ENCODE measurements around the gene MEF2C.

MEF2C gene

GRCh38 chr5:88683506-88684135 is 199.4 kb downstream of the MEF2C start:
- TF ChIP-seq, protein P1, sequence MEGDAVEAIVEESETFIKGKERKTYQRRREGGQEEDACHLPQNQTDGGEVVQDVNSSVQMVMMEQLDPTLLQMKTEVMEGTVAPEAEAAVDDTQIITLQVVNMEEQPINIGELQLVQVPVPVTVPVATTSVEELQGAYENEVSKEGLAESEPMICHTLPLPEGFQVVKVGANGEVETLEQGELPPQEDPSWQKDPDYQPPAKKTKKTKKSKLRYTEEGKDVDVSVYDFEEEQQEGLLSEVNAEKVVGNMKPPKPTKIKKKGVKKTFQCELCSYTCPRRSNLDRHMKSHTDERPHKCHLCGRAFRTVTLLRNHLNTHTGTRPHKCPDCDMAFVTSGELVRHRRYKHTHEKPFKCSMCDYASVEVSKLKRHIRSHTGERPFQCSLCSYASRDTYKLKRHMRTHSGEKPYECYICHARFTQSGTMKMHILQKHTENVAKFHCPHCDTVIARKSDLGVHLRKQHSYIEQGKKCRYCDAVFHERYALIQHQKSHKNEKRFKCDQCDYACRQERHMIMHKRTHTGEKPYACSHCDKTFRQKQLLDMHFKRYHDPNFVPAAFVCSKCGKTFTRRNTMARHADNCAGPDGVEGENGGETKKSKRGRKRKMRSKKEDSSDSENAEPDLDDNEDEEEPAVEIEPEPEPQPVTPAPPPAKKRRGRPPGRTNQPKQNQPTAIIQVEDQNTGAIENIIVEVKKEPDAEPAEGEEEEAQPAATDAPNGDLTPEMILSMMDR (conservative IDR thresholded peaks at IDR 0.05; ENCODE audit: low read depth) = no peak
- ChIA-PET POLR2A (ENCODE audit: low non-redundant PET) (no interaction called here), CTCF (interaction anchor here (0.7 to 1.1 kb wide), 2 partner anchors 25 to 902 kb away, joined by 3 to 4 read pairs; no protein-coding TSS in a partner anchor)
- H3K27ac ChIP-seq = no peak overlapping the region
- DNase-seq (ENCODE audit: low spot score) = no peak

GRCh38 chr5:88682881-88683361 is 200.1 kb downstream of the MEF2C start:
- CTCF ChIA-PET = interaction anchor here (0.8 kb wide), 1 partner anchor 8 kb away, joined by 3 read pairs; no protein-coding TSS in a partner anchor
- DNase-seq (ENCODE audit: low spot score) = no peak
- TF ChIP-seq, protein P1 (conservative IDR thresholded peaks at IDR 0.05; ENCODE audit: low read depth) = no peak
- POLR2A ChIA-PET (ENCODE audit: low non-redundant PET) = no interaction called here
- H3K27ac ChIP-seq = no peak overlapping the region

GRCh38 chr5:88682131-88682530 is 200.9 kb downstream of the MEF2C start:
- TF ChIP-seq, protein P1 (conservative IDR thresholded peaks at IDR 0.05; ENCODE audit: low read depth) = no peak
- H3K27ac ChIP-seq = no peak overlapping the region
- ChIA-PET CTCF (interaction anchor here (0.8 to 1.3 kb wide), 2 partner anchors 9 to 901 kb away, joined by 3 to 4 read pairs; no protein-coding TSS in a partner anchor), POLR2A (ENCODE audit: low non-redundant PET) (no interaction called here)
- no peak for DNase-seq (ENCODE audit: low spot score)

DNA sequence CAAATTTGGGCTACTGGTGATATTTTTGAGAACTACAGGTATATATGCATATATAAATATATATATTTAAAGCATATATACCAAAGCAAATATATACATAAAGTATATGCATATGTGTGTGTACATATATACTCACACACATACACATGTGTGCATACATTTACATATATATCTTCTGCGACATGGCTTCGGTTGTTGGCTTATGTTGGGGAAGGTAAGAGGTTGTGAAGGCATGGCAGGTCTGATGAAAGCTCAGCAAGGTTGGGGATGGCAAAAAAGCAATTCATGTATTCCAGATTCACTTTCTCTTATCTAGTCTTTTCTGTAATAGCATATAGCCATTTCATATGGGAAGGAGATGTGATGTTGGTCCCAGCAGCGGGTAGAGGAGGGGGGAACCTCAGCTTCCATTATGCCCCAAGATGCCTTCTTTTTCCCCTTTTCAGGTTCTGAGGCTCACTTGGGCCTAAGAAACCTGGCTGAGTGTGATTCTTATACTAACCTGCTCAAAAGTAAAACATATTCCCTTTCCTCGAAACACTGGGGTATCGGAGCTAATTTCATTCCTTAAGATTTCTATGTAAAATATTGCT is 201.7 kb downstream of the MEF2C start:
- no peak overlapping the region for H3K27ac ChIP-seq
- ChIA-PET POLR2A (ENCODE audit: low non-redundant PET) (no interaction called here), CTCF (interaction anchor here (0.6 to 2.0 kb wide), 4 partner anchors 10 to 900 kb away, joined by 3 to 12 read pairs (median 4); no protein-coding TSS in a partner anchor)
- no peak for DNase-seq (ENCODE audit: low spot score)
- TF ChIP-seq, protein P1 (conservative IDR thresholded peaks at IDR 0.05; ENCODE audit: low read depth) = no peak

DNA sequence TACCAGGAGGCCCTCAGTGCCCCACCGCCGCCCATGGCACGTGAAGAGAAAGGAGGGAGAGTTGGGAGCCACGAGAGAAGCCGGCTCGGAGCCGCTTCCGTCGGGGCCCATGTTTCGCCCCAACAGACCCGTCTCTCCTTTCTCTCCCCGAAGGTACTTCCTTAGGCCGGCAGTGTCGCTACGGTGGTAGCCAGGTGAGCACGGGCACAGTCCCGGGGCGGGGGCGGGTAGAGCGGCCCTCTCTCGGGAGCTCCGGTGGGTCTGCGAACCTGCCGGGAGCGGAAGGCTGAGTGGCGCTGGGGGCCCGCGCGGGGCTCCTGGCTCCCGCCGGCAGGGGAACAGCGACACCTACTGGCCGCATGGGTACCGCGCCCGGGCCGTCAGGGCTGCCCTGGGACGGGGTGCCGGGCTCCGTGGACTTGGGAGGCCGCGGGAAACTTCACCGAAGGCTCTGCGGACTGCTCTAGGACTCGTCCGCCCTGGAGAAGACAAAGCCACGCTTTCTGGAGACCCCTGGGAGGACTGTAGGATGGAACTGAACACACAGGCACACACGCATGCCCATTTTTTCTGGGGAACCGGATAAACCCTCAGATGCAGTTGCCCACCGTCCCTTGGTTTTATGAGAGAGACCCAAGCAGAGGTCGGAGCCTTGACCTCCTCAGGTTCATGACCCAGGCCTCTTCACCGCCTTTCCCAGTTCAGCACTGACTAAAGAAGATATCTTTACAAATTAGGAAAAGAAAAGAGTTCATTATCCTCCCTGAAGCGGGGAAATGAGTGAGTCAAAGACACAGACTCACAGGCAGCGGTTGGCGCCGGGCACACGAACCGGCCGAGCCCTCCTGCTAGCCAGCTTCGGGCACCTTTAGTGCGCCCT is 202.5 kb downstream of the MEF2C start:
- ChIA-PET POLR2A (ENCODE audit: low non-redundant PET) (no interaction called here), CTCF (interaction anchor here (0.5 to 2.0 kb wide), 17 partner anchors 11 to 1792 kb away, joined by 3 to 12 read pairs (median 3); no protein-coding TSS in a partner anchor)
- peak; percentile 77 for DNase-seq (ENCODE audit: low spot score)
- TF ChIP-seq, protein P1 (conservative IDR thresholded peaks at IDR 0.05; ENCODE audit: low read depth) = peak; percentile 92
- H3K27ac ChIP-seq = no peak overlapping the region

DNA sequence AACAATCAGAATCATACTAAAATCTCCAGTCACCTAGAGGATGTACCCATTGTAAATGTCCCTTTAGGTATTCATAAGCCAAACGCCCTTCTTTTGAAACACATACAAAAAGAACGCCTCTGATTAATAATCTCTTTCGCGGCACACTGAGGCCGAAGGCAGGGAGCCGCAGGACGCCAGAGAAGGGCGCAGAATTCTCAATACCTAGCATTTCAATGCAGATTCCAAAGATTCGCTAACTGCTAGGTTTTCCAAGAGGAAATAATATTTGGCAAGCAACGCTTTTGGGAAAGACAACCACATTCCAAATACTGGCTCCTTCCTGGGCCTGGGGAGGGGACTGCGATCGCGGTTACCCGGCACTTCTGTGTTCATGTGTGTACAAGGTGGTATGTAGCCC is 203.3 kb downstream of the MEF2C start:
- DNase-seq (ENCODE audit: low spot score) = no peak
- ChIA-PET POLR2A (ENCODE audit: low non-redundant PET) (no interaction called here), CTCF (interaction anchor here (0.5 to 2.0 kb wide), 12 partner anchors 11 to 898 kb away, joined by 3 to 12 read pairs (median 3); no protein-coding TSS in a partner anchor)
- TF ChIP-seq, protein P1 (conservative IDR thresholded peaks at IDR 0.05; ENCODE audit: low read depth) = no peak
- no peak overlapping the region for H3K27ac ChIP-seq

Measured in RWPE1 (cell line).